Suprapubic skin (tissue), 4 donors: ENCODE results near the gene CNN3. TPM values are rescaled to one million over a fixed set of nuclear protein-coding genes. Genes with fewer than 3 reads are reported as not detected.

ENCODE experiments used
- DNase-seq, 2 donors: peaks; one replicate each; pipeline ENCODE4 v3.0.0-alpha.2; 2019; ENCODE audit warnings: low spot score in 2 of 2
- H3K27ac ChIP-seq: fragments of 200-600 bp; sonication (generic); one replicate; pipeline ENCODE4 v1.5.1; 2019
- H3K27me3 ChIP-seq: fragments of 200-600 bp; sonication (generic); one replicate; pipeline ENCODE4 v1.5.1; 2019
- H3K36me3 ChIP-seq: fragments of 200-600 bp; sonication (generic); one replicate; pipeline ENCODE4 v1.5.1; 2019
- H3K4me1 ChIP-seq: fragments of 200-600 bp; sonication (generic); one replicate; pipeline ENCODE4 v1.5.1; 2019
- H3K4me3 ChIP-seq: fragments of 200-600 bp; sonication (generic); one replicate; pipeline ENCODE4 v1.5.1; 2019; ENCODE audit warnings: mild to moderate bottlenecking
- H3K9me3 ChIP-seq: fragments of 200-600 bp; sonication (generic); one replicate; pipeline ENCODE4 v1.5.1; 2019
- CTCF ChIP-seq, 2 donors: fragments of 200-600 bp in 1 of 2; fragments of 450-650 bp in 1 of 2; sonication (generic) in 1 of 2; IDR thresholded peaks; one replicate each; pipeline ENCODE4 v1.5.1; 2016 to 2019; ENCODE audit warnings: antibody characterized with exemption in 2 of 2, mild to moderate bottlenecking in 1 of 2, moderate library complexity in 1 of 2
- EP300 ChIP-seq: sonication (generic); formaldehyde crosslinking; IDR thresholded peaks from one replicate; pipeline ENCODE4 v1.6.1; 2017; ENCODE audit warnings: antibody characterized with exemption
- POLR2A ChIP-seq, 2 donors: fragments of 450-650 bp; IDR thresholded peaks; one replicate each; pipeline ENCODE4 v1.6.1; 2017; ENCODE audit warnings: antibody characterized with exemption in 2 of 2, mild to moderate bottlenecking in 2 of 2, moderate library complexity in 2 of 2
- POLR2AphosphoS5 ChIP-seq, 3 donors: sonication (generic); formaldehyde crosslinking; IDR thresholded peaks; one replicate each; pipeline ENCODE4 v1.6.1; 2017; ENCODE audit warnings: antibody characterized with exemption in 3 of 3
- WGBS: methylation state at CpG from one replicate; pipeline ENCODE4 v1.1.5; 2018; 5-methylcytosine and 5-hydroxymethylcytosine counted together
- total RNA-seq, 4 donors: library from RNA; depleted of rRNA; stranded (reverse); fragments of >200 nt; gene quantifications; one replicate each; pipeline ENCODE4 v1.1.0, GENCODE V29; 2016

Gene CNN3
- total RNA-seq, 4 donors from 2014 or later: 52.3 to 73.7 (median 58.6) TPM

- no peak overlapping the region for H3K4me3 ChIP-seq
These were observed 35.1 kb upstream of the CNN3 start for GRCh38 chr1:94961988-94962387.

DNA sequence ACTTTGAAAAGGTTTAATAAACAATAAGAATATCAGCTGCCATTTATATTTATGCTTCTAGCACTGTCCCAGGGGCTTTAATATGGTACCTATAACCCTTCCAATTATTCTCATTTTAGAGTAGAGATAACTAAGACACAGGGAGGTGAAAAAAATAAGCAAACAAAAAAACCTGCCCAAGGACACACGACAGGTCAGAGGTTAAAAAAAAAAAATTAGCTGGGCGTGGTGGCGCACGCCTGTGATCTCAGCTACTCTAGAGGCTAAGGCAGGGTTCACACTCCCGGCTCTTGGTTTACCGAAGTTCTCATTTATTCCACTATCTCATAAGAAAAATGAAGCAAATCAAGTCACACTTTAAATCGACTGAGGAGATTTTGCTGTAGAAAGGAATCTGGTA lies 34.7 kb upstream of the CNN3 start:
- 95% methylated on average over 7 of the region's 7 CpGs for WGBS
- Histone ChIP-seq H3K4me3 (no peak overlapping the region), H3K9me3 (no peaks in the 10 kb centered on the region), H3K27me3 (no peaks in the 10 kb centered on the region), H3K36me3 (no peaks in the 10 kb centered on the region), H3K4me1 (peaks cover 22% of the 10 kb centered on the region), H3K27ac (no peak overlapping the region)
- no peak for DNase-seq
- TF ChIP-seq EP300 (no peak), POLR2A (IDR thresholded peaks at IDR 0.05) (no peak), CTCF (IDR thresholded peaks at IDR 0.05) (no peak)

More at GRCh38 chr1:94961988-94962387, 35.1 kb upstream of the CNN3 start:
- Histone ChIP-seq H3K4me1 (peaks cover 22% of the 10 kb centered on the region), H3K27ac (no peak overlapping the region), H3K9me3 (no peaks in the 10 kb centered on the region), H3K36me3 (no peaks in the 10 kb centered on the region), H3K27me3 (no peaks in the 10 kb centered on the region)
- TF ChIP-seq CTCF (IDR thresholded peaks at IDR 0.05) (no peak), POLR2A (IDR thresholded peaks at IDR 0.05) (no peak), EP300 (no peak), POLR2AphosphoS5 (IDR thresholded peaks at IDR 0.05) (no peak)
- no peak for DNase-seq
- 88% methylated on average over 3 of the region's 3 CpGs for WGBS

DNA sequence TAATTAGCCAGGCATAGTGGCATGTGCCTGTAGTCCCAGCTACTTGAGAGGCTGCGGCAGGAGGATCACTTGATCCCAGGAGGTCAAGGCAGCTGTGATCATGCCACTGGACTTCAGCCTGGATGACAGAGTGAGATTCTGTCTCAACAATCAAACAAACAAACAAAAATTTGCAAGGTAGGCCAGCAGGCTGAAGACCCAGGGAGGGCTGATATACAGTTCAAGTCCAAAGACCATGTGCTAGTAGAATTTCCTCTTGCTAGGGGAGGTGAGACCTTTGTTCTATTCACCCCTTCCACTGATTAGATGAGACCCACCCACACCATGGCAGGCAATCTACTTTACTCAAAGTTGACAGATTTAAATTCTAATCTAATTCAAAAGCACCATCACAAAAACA lies 31.2 kb upstream of the CNN3 start:
- DNase-seq: no peak
- Histone ChIP-seq H3K9me3 (no peaks in the 10 kb centered on the region), H3K27ac (no peak overlapping the region), H3K4me3 (no peak overlapping the region), H3K4me1 (peaks cover 35% of the 10 kb centered on the region), H3K36me3 (no peaks in the 10 kb centered on the region), H3K27me3 (no peaks in the 10 kb centered on the region)
- 100% methylated on average over 1 of the region's 1 CpG for WGBS
- TF ChIP-seq CTCF (IDR thresholded peaks at IDR 0.05): no peak
- TF ChIP-seq POLR2A (IDR thresholded peaks at IDR 0.05): no peak
- TF ChIP-seq EP300: no peak
- no peak for TF ChIP-seq POLR2AphosphoS5 (IDR thresholded peaks at IDR 0.05)

- H3K4me3 ChIP-seq: no peak overlapping the region
- peaks cover 27% of the 10 kb centered on the region for H3K4me1 ChIP-seq
- TF ChIP-seq EP300 (no peak), POLR2AphosphoS5 (IDR thresholded peaks at IDR 0.05) (no peak), POLR2A (IDR thresholded peaks at IDR 0.05) (no peak)
- no peaks in the 10 kb centered on the region for H3K36me3 ChIP-seq
- no peaks in the 10 kb centered on the region for H3K9me3 ChIP-seq
- no peaks in the 10 kb centered on the region for H3K27me3 ChIP-seq
- H3K27ac ChIP-seq: no peak overlapping the region
- WGBS: 56% methylated on average over 6 of the region's 6 CpGs
- DNase-seq: no peak
These were observed 29.1 kb upstream of the CNN3 start for GRCh38 chr1:94955767-94956632.

- Histone ChIP-seq H3K27ac (no peak overlapping the region), H3K27me3 (no peaks in the 10 kb centered on the region), H3K9me3 (no peaks in the 10 kb centered on the region), H3K4me1 (peaks cover 40% of the 10 kb centered on the region), H3K4me3 (no peak overlapping the region), H3K36me3 (no peaks in the 10 kb centered on the region)
- no peak for DNase-seq
- TF ChIP-seq POLR2A (IDR thresholded peaks at IDR 0.05): no peak
- 80% methylated on average over 9 of the region's 9 CpGs for WGBS
These were observed 27.6 kb upstream of the CNN3 start for GRCh38 chr1:94954263-94955220.

GRCh38 chr1:94953746-94954145 lies 26.8 kb upstream of the CNN3 start:
- WGBS: 87% methylated on average over 6 of the region's 6 CpGs
- TF ChIP-seq POLR2A (IDR thresholded peaks at IDR 0.05): no peak
- no peak for TF ChIP-seq CTCF (IDR thresholded peaks at IDR 0.05)
- no peak for TF ChIP-seq POLR2AphosphoS5 (IDR thresholded peaks at IDR 0.05)
- TF ChIP-seq EP300: no peak
- H3K36me3 ChIP-seq: no peaks in the 10 kb centered on the region
- H3K27ac ChIP-seq: no peak overlapping the region
- DNase-seq: no peak
- no peaks in the 10 kb centered on the region for H3K9me3 ChIP-seq
- no peaks in the 10 kb centered on the region for H3K27me3 ChIP-seq
- H3K4me3 ChIP-seq: no peak overlapping the region
- H3K4me1 ChIP-seq: peaks cover 40% of the 10 kb centered on the region
